NCI-H1048 (cell line): ENCODE data around the gene TRAM2.

ENCODE experiments used
- DNase-seq: peaks from one replicate; lab custom pipeline; 2025; lab: John Stamatoyannopoulos, UW

Gene TRAM2

DNA sequence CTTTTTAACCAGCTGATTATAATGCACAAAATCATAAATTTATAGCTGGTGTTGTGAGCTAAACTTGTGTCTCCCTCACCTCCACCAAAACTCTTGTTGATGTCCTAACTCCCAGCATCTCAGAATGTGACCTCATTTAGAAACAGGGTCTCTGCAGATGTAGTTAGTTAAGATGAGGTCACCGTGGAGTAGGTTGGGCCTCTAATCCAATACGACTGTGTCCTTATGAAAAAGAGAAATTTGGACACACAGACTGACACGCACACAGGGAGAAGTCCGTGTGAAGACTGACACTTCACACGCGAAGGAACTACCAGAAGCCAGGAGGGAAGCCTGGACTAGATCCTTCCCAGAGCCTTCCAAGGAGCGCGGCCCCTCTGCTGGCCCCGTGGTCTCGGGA is 46.5 kb downstream of the TRAM2 start:
- no peak for DNase-seq

DNA sequence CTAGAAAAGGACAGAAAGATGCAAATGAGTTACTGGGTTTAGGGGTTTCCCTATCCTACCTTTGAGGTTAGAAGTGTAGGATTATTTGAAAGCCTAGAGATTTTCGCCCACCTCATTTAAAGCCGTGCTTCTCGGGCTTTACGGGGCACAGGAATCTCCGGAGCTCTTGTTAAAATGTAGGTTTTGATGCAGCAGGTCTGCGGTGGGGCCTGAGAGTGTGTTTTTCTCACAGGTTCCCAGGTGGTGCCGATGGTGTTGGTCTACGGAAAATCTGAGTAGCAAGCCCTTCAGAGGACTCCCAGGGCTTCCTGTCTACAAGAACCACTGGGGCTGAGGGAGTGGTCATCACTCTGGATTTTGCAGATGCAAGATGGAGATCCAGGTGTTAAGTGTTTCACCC is 47.5 kb downstream of the TRAM2 start:
- no peak for DNase-seq

DNA sequence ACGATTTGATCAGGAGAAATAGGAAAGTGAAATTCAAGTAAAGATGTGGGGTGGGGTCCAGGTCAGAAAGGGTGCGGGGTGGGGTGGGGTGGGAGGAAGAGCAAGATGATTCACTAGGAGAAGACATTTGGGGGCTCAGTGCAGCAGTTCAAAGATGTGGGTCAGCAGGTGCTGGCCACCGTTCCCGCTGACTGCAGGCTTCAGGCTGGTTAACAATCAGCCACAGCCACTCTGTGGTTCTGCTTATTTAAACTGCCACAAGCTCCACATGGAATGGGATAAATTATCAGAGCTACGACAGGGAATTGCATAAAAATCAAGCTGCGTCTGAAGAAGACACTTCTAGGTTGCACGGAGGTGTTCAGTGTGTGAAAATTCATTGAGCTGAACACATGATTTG is 49.4 kb downstream of the TRAM2 start:
- DNase-seq = no peak

GRCh38 chr6:52526634-52527033 is 50.2 kb downstream of the TRAM2 start:
- DNase-seq = no peak

DNA sequence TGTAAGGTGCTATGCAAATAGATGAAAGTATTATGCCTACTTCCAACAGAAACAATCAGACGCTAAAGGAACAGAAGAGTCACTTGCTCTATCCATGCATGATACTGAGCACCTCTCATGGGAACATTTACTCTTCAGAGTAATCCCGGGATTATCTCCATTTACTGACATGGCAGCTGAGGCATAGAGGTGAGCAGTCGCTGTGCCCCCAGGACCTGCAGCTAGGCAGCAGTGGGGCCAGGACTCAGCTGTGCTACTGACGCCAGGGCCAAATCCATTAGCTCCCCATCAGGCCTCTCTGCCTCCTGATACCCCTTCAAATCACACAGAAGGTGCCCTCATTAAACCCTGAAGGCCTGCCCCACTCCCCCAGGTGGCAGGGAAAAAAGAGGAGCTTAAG is 51.9 kb downstream of the TRAM2 start:
- DNase-seq = no peak

DNA sequence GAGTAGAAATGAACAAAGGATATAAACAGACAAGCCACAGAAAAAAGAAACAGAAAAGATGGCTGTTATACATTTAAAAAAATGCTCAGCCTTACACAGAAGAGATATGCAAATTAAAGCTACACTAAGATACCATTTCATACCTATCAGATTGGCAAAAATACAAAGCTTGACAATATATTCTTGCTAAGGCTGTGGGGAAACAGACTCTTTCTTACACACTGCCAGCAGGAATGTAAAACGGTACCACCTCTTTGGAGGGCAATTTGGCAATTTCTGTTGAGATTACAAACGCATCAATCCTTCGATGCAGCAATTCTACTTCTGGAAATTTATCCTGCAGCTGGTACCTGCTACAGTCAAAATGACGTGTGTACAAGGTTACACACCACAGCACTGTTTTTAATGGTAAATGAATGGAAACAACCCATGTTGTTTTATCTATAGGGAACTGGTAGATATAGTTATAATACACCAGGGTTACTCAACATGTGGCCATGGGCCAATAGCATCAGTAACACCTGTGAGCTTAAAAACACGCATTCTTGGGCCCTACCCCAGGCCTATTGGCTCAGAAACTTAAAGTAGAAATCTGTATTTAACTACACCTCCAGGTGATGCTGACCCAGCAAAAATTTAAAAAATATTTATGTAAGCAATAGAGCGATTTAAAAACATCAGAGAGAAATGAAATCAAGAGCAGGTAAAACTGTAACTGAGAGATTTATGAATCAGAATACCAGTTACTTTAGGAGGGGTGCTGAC is 53.3 kb downstream of the TRAM2 start:
- no peak for DNase-seq

DNA sequence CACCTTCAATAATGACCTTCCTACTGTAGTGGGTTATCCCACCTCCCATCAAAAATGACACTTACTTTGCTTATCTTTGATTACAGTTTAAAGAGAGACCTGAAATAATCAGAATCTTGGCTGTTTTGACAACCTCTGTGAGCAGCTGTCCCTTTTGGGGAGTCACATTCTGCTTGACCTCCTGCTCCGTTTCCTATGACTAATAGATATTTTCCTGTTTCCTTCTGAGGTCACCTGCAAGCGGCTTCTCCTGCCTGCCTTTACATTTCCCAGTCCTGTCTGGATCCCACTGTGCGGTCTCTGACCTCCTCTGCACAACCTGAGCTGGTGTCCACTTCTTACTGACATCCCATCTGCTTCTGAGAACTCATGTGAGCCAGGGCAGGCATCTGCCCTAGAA is 54.2 kb downstream of the TRAM2 start:
- no peak for DNase-seq

GRCh38 chr6:52522151-52522626 is 54.7 kb downstream of the TRAM2 start:
- no peak for DNase-seq

- no peak for DNase-seq
Measured at GRCh38 chr6:52519618-52520017, 57.2 kb downstream of the TRAM2 start.

DNA sequence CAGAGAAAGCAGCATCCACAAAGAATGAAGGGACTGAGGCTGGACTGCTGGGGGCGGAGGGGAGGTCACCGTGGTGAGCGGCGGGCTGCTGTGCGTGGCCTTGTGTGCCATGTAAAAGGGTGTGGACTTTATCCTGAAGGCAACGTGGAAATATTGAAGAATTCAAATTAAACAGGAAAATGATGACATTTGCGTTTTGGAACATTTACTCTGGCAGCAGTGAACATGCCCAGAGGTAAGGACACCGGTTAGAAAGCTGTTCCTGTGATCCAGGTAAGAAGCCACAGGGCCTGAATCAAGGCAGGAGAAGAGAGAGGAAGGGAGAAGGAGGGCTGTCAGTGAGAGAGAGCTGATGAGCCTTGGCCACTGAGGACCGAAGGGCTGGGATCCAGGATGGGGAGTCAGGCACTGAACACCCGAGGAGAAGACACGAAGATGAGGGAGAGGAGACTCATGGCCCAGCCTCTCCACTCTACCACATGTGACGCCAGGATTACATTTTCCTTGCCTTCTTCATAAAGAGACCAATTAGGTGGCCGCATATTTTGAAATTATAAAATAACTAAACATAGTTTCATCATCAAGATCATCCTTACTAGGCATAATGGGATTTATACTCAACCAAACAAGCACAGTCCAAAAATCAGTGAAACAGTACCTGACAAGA is 58.4 kb downstream of the TRAM2 start:
- DNase-seq = no peak

GRCh38 chr6:52517502-52518278 is 59.2 kb downstream of the TRAM2 start:
- no peak for DNase-seq

DNA sequence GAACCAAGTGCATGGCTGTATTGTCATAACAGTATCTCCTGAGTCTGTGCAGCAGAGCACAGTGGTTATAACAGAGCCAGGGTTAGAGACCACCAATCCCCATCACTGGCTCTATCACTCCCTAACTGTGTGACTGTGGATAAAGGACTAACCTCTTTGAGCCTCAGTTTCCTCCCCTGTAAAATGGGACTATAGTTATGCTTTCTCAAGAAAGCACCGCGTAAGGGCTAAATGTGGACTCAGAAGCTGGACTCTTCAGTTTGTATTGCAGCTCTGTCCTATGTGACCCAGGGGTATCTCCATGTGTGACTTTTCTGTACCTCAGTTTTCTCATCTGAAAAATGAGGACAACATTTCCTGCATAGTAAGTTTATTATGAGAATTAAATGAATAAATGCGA is 59.9 kb downstream of the TRAM2 start:
- DNase-seq = no peak

- DNase-seq = no peak
Measured at GRCh38 chr6:52516269-52516668, 60.6 kb downstream of the TRAM2 start.

GRCh38 chr6:52515219-52515960 is 61.5 kb downstream of the TRAM2 start:
- DNase-seq = no peak

GRCh38 chr6:52514514-52514913 is 62.3 kb downstream of the TRAM2 start:
- no peak for DNase-seq

DNA sequence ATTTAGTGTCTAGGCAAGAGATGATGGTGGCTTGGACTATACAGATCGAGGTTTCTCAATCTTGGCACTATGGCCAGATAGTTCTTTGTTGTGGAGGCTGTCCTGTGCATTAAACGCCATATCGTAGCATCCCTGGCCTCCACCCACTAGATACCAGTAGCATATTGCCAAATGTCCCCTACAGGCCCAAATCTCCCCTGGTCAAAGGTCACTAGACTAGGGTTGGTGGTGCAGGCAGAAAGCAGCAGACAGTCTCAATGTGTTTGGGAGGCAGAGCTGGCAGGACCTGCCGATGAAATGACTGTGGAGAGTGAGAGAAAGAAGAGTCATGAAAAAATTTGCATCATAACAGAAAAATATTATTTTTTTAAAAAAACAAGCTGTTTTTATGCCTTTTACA is 63.0 kb downstream of the TRAM2 start:
- no peak for DNase-seq

DNA sequence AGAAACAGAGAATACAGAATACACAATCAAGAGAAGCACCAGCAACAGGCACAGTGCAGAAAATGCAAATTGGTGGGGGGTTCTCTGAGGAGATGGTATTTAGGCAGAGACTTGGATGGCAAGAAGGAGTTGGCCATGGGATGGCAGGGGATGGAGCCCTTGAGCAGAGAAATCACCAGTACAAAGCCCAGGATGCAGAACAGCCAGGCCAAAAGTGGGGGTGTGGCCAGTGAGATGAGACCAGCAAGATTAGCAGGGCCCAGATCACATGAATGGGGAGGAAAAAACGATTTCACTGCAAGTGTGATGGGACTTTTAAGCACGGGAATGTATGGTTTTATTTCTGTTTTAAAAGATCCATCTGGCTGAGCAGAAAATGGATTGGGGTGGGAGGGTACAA is 63.4 kb downstream of the TRAM2 start:
- no peak for DNase-seq

DNA sequence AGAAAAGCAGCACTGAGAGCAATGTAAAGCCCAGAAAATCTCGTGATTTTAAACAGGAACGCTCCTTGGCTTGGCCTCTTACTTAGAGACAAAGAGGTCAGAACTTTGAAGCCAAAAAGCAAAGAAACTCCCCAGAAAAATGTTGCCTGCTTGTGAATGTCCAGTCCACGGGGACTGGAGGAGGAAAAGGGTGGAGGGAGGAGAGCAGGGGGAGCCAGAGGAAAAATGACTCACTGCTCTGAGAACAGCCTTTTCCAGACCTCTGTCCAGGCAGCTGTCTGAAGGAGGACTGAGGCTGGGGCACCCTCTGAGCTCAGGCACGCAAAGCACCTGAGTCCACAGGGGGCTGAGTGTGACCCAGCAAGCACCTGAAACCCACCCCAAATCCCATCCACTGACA is 64.7 kb downstream of the TRAM2 start:
- no peak for DNase-seq

GRCh38 chr6:52511572-52512151 is 65.2 kb downstream of the TRAM2 start:
- no peak for DNase-seq

GRCh38 chr6:52511163-52511562 is 65.7 kb downstream of the TRAM2 start:
- no peak for DNase-seq

DNA sequence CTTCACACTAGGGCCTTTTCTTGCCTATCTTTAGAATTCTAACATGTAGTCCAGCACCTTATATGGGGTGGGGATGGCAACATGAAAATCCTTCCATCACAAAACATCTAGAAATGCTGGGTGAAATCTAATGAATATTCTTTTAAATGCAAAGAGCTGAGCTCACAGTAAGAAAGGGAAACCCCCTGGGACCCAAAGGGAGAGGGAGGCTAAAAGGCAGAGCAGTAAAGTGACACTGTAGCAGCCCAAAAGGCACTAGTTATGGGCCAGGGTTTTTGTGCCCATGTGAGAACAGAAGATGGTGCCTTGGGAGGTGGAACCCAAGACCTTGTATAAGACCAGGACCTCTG is 66.7 kb downstream of the TRAM2 start:
- DNase-seq = no peak
